ENCODE data around the gene HID1.
"Not testable (repeated sequence)": the region's sequence is repeated elsewhere in the genome, so short reads cannot be mapped to it uniquely, and the experiment has no call there.

The HID1 gene, protein sequence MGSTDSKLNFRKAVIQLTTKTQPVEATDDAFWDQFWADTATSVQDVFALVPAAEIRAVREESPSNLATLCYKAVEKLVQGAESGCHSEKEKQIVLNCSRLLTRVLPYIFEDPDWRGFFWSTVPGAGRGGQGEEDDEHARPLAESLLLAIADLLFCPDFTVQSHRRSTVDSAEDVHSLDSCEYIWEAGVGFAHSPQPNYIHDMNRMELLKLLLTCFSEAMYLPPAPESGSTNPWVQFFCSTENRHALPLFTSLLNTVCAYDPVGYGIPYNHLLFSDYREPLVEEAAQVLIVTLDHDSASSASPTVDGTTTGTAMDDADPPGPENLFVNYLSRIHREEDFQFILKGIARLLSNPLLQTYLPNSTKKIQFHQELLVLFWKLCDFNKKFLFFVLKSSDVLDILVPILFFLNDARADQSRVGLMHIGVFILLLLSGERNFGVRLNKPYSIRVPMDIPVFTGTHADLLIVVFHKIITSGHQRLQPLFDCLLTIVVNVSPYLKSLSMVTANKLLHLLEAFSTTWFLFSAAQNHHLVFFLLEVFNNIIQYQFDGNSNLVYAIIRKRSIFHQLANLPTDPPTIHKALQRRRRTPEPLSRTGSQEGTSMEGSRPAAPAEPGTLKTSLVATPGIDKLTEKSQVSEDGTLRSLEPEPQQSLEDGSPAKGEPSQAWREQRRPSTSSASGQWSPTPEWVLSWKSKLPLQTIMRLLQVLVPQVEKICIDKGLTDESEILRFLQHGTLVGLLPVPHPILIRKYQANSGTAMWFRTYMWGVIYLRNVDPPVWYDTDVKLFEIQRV
- 0 to 0.32 (median 0.10) reads per million in 18 experiments for total RNA-seq

DNA sequence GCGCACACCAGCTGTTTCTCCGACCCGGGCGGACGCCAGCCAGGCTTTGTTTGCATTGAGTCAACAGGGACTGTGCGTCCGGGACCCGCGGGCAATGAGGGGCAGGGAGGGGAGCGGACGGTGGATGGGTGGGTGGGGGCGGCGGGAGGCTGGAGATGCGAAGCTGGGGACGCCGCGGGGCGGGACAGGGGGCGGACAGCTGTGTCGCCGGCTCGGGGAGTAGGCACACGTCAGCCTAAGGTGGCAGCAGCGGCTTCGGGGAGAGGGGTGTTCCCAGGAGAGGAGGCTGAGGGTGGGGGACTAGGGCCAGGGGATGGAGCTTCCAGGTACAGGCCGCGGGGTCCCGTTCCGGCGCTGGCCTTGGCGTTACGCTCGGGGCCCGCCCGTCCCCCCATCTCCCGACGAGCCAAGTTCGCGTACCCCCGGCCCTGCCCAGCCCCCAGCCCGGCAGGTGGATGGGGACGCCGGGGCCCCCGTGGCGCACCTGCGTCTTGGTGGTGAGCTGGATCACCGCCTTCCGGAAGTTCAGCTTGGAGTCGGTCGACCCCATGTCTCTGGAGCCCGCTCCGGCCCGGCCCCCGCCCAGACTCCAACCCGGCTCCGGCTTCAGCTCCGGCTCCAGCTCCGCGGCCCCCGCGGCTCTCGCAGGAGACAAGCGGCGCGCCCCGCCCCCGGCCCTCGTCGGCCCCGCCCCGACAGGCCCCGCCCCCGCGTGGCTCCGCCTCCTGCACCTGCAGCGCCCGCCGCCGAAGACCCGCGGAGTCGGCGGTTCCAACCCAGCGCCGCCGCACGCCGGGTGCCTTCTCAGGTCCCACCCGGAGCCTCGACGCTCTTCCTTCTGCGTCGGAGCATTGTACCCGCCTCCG lies at the start of gene HID1:
Gene HID1 (minus strand): TSS at position 653 of the 866 bp plus-strand sequence. CDS start 103 bp downstream, at position 550.
- DNase-seq = no peak

DNA sequence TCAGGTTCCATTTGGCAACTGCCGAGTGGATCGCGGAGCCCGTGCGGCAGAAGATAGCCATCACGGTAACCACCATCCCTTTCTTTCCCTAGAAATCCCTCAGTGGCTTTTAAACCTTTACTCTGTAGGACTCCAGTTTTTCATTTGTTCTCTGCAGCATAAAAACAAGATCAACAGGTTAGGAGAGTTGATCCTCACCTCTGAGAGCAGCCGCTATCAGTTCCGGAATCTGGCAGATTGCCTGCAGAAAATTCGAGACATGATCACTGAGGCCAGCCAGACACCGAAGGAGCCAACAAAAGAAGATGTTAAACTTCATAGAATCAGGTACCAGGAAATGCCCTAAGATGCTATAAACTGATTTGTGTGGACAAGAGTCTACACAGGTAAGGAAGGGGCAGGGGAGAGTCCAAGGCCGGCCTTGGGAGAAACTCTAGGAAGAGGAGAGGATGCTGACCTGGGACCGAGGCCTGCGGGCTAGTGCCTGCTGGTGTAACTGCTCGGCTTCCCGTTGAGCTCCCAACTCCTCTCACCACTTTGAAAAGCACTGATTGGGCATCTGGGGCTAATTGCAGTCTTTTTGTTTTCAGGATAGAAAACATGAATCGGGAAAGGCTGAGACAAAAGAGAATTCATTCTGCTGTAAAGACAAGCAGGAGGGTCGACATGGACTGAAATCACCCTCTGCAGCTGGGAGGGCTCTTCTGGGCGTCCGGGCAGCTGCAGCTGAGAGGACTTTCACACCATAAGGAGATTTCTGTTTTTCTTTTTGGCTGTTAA lies 48.0 kb upstream of the HID1 start:
- DNase-seq = no peak

- no peak for DNase-seq
These were observed 47.2 kb upstream of the HID1 start for GRCh38 chr17:75019710-75020109.

GRCh38 chr17:75019146-75019545 lies 46.6 kb upstream of the HID1 start:
- DNase-seq = no peak

DNA sequence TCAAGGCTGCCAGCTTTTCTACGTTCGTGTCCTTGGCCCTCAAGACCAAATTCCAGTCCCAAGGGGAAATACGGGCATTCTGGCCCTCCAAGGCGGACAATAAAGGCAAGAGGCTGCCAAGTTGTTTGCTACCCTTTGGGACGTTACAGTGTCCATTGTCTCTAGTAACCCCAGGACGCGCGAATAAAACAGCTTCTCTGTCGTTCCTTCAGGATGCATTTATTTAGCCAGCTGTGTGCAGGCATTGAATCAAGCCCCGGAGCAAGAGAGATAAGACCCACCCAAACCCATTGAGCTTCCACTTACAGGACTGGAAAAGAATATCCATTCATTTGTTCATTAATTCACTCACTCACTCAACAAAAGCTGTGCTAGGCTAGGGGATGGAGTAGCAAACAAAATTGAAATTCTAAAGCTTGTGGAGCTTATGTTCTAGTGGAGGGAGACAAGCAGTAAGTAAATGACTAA lies 40.6 kb upstream of the HID1 start:
- DNase-seq = no peak

- peak; percentile 80 to 86 for DNase-seq
These were observed 40.0 kb upstream of the HID1 start, which contains the start of gene MRPL58 for GRCh38 chr17:75012346-75013091. Gene MRPL58 (plus strand): TSS chr17:75012670. CDS start chr17:75012687, 17 bp downstream.

DNA sequence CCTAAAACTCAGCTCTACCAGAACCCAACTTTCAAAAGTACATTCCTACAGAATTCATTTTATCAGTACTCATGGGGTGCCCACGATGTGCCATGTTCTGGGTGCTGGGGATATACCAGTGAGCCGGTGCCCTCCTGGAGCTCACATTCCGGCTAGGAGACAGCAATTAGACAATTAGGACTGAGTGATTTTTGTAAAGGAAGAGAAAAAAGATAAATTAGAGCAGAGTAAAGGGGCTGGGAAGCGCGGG lies 39.5 kb upstream of the HID1 start:
- DNase-seq = no peak

DNA sequence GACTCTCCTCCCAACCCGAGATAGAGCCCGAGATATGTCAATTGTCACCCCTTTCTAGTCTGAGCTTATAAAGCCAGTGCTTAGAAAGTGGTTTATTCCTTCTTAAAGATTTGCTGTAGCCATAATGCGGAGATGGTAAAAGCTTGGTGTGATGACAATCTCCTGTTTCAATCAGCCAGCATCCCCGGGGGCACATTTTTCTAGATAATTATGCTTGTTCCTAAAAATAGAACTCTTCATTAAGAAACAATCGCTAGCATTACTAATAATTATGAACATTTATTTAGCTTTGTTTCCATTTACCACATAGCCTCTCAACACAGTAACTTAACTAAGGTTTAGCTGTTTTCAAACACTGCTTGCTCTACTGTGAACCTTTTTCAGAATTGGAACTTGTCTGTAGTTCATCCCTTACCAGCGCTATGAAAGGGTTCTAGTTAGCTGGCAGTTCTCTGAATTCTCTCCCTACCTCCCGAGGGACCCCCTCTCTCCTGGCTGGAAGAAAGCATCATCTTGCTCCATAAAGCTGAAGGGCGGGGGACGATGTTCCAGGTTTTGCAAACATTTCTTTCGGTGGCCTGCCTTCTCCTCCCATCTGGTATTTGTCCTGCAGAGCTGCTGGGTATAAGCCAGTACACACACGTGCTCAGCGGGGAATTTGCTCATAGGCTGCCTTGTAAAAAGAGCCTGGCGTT lies 39.0 kb upstream of the HID1 start:
- no peak for DNase-seq

- peak in 1 of 2 donors; percentile 26 for DNase-seq
These were observed 38.3 kb upstream of the HID1 start for GRCh38 chr17:75010683-75011400.

DNA sequence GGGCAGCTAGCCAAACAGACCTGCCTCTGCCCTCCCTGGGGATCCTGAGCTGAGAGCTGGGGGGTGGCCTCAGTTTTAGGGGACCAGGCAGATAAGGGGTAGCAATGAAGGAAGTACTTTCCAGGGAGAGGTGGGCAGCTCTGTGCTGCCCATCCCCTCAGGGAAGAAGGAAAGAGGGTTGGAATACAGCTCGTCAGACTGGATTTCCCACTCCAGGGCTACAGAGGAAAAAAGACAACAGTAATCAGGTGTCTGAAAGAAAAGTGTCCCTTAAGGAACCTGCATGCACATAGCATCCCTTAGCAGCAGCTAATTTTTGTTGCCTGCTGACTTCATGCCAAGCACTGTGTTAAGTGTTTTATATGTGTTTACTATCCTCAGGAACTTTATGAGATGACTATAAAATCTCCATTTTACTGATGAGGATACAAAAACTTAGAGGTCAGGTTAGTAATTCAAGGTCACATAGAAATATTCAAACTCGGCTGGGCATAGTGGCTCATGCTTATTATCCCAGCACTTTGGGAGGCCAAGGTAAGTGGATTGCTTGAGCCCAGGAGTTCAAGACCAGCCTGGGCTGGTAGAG lies 36.7 kb upstream of the HID1 start:
- DNase-seq = no peak

- no peak for DNase-seq
These were observed 35.8 kb upstream of the HID1 start for GRCh38 chr17:75008373-75008772.

GRCh38 chr17:75006653-75007052 lies 34.1 kb upstream of the HID1 start:
- DNase-seq = peak; percentile 68 to 81

GRCh38 chr17:75006084-75006483 lies 33.5 kb upstream of the HID1 start:
- not testable (repeated sequence) for DNase-seq

DNA sequence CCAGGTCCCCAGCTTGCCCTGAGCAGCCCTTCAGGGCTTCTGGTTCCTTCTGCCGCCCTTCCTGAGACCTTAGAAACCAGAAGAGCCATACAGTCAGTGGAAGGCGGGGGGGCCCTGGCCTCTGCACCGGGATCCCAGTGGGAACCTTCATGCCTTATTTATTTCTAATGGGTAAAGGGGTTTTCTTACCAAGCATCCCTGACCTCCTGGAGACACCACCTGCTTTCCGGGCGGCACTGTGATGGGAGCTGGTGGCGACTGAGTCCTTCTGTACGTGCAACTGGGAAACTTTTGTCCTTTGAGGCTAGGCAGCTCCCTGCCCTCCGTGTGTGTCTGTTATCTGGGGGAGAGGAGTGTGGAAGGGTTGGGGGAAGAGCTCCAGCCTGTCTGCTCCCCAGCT lies 32.7 kb upstream of the HID1 start:
- no peak for DNase-seq

DNA sequence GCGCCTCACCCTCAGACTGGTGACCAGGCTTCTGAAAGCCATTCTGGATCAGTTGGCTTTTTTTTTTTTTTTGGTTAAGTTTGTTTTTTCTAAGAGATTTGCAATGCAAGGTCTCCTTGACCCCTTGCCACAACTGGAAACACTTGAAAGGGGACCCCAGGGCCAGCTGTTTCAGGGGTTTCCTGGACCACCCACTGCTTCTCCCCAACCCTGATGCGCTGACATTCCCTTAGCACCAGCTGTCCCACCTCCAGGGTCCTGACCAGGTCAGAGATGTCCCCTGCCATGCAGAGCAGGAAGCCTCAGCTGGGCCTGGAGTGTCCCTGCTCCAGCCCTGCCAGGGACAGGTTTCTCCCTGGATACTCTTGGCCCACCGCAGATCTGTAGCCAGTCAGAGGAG lies 31.8 kb upstream of the HID1 start:
- no peak for DNase-seq

DNA sequence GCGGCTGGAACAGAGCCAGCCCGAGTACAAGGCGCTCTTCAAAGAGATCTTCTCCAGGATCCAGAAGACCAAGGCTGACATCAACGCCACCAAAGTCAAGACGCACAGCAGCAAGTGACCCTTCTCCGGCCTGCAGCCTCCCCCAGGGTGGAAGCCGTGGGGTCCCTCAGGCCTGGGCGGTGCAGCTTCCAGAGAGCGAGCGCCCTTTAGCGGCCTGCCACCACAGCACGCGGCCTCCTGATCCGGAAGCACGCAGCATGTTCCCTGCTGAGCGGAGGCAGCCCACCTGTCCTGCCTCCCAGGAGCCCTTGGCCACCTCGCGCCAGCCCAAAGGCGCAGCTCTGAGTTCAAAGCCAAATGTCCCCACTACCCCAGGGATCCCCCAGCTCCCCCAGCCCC lies 31.4 kb upstream of the HID1 start:
- DNase-seq = no peak

DNA sequence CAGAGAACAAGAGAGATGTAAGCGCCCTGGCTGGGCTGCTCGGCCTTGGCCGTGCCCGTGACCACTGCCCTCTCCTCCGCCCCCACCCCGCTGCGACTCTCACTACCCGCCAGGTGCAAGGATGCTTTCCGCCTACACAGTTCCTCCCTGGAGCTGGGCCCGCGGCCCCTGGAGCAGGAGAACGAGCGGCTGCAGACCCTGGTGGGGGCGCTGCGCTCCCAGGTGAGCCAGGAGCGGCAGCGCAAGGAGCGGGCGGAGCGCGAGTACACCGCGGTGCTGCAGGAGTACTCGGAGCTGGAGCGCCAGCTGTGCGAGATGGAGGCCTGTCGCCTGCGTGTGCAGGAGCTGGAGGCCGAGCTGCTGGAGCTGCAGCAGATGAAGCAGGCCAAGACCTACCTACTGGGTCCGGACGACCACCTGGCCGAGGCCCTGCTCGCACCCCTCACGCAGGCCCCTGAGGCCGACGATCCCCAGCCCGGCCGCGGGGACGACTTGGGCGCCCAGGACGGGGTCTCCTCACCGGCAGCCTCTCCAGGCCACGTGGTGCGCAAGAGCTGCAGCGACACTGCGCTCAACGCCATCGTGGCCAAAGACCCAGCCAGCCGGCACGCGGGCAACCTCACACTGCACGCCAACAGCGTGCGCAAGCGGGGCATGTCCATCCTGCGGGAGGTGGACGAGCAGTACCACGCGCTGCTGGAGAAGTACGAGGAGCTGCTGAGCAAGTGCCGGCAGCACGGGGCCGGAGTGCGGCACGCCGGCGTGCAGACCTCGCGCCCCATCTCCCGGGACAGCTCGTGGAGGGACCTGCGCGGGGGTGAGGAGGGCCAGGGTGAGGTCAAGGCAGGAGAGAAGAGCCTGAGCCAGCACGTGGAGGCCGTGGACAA lies 30.8 kb upstream of the HID1 start:
- DNase-seq = no peak
